K562 (cell line): ENCODE data around the gene OVCA2. TPM values are rescaled to one million over a fixed set of nuclear protein-coding genes. Genes with fewer than 3 reads are reported as not detected.

Experiments used
- ARID1B ChIP-seq: fragments of 450-650 bp; IDR thresholded peaks from 2 replicates; pipeline ENCODE4 v1.6.1; 2016; ENCODE audit warnings: antibody characterized with exemption, mild to moderate bottlenecking, inconsistent platforms
- BRD4 ChIP-seq: fragments of 200-600 bp; sonication (generic); IDR thresholded peaks from 2 replicates; pipeline ENCODE4 v1.6.1; 2017; ENCODE audit warnings: inconsistent platforms
- GTF3C2 ChIP-seq: IDR thresholded peaks from 3 replicates; pipeline ENCODE4 v1.6.1; 2011; ENCODE audit warnings: borderline replicate concordance, mild to moderate bottlenecking, moderate library complexity; ENCODE audit not compliant: insufficient read length; ENCODE audit errors: extremely low read depth
- HBP1 ChIP-seq: fragments of 450-650 bp; formaldehyde crosslinking; IDR thresholded peaks from 2 replicates; pipeline ENCODE4 v1.4.0; 2022; ENCODE audit warnings: missing genetic modification characterization
- L3MBTL2 ChIP-seq: fragments of 450-650 bp; IDR thresholded peaks from 2 replicates; pipeline ENCODE4 v1.6.1; 2016; ENCODE audit warnings: mild to moderate bottlenecking, moderate library complexity
- MCM5 ChIP-seq: fragments of 450-650 bp; IDR thresholded peaks from 2 replicates; pipeline ENCODE4 v1.6.1; 2016; ENCODE audit warnings: low read depth
- MEF2A ChIP-seq: IDR thresholded peaks from 2 replicates; pipeline ENCODE4 v1.6.1; 2011; ENCODE audit warnings: low read depth, mild to moderate bottlenecking, low read length, moderate library complexity; ENCODE audit not compliant: control insufficient read depth
- MEF2D ChIP-seq: conservative IDR thresholded peaks from 2 replicates; pipeline ENCODE4 v1.6.1; 2016; ENCODE audit warnings: low read depth, missing genetic modification characterization, missing compliant biosample characterization
- NFE2 ChIP-seq: IDR thresholded peaks from 2 replicates; pipeline ENCODE4 v1.6.1; 2014; ENCODE audit warnings: antibody characterized with exemption, low read depth
- RB1 ChIP-seq: fragments of 450-650 bp; IDR thresholded peaks from 2 replicates; pipeline ENCODE4 v1.6.1; 2017; ENCODE audit warnings: low read depth, mild to moderate bottlenecking
- SNRNP70 ChIP-seq: fragments of 200-400 bp; formaldehyde crosslinking; optimal IDR thresholded peaks from 2 replicates; pipeline ENCODE3; 2017; ENCODE audit warnings: low read depth, low read length
- TEAD1 ChIP-seq, 2 experiments: fragments of 450-650 bp in 1 of 2; sonication (generic) in 1 of 2; formaldehyde crosslinking; IDR thresholded peaks; 2 replicates each; pipeline versions ENCODE4 v1.4.0 to v1.8.0; 2020 to 2022; ENCODE audit warnings: mild to moderate bottlenecking in 2 of 2, missing genetic modification reagents in 1 of 2
- TFAP4 ChIP-seq: sonication (generic); formaldehyde crosslinking; IDR thresholded peaks from 2 replicates; pipeline ENCODE4 v1.8.0; 2022; ENCODE audit warnings: missing genetic modification reagents, mild to moderate bottlenecking, moderate library complexity, borderline replicate concordance
- TSC22D4 ChIP-seq: fragments of 450-650 bp; IDR thresholded peaks from 2 replicates; pipeline ENCODE4 v1.6.1; 2016; ENCODE audit warnings: missing genetic modification characterization, missing biosample characterization, control low read depth
- ZBTB7A ChIP-seq: IDR thresholded peaks from 2 replicates; pipeline ENCODE4 v1.6.1; 2011; ENCODE audit warnings: low read depth, mild to moderate bottlenecking, low read length, moderate library complexity, borderline replicate concordance; ENCODE audit not compliant: control insufficient read depth
- ZNF354B ChIP-seq: fragments of 250-450 bp; sonication (Bioruptor Pico); IDR thresholded peaks from 2 replicates; pipeline ENCODE4 v1.4.0; 2020
- polyA plus RNA-seq, 8 experiments: library from polyadenylated mRNA; depleted of rRNA in 4 of 8; stranded (reverse) in 5 of 8; unstranded in 3 of 8; fragments of >200 nt; fragmentation: Nextera tagmentation in 2 of 8; fragmentation: Illumina TruSeq in 1 of 8; extraction: Ambion mirVana in 2 of 8; extraction: Trizol in 1 of 8; gene quantifications; 2 replicates each; pipeline versions ENCODE4 v1.2.1 to v1.2.3, GENCODE V29; 2011 to 2014; ENCODE audit warnings: inconsistent platforms in 1 of 8, missing spikeins in 1 of 8
- total RNA-seq, 7 experiments: library from RNA; depleted of rRNA in 6 of 7; stranded (reverse); fragments of >200 nt in 6 of 7; fragmentation: Illumina TruSeq in 2 of 7; extraction: Trizol in 2 of 7; gene quantifications; 2 replicates each; pipeline versions ENCODE4 v1.2.1 to v1.2.3, GENCODE V29; 2011 to 2021; ENCODE audit warnings: low replicate concordance in 1 of 7
- TF ChIP-seq, protein P1 (sequence below): fragments of 200-800 bp; sonication (Bioruptor generic); IDR thresholded peaks from 2 replicates; pipeline ENCODE4 v1.6.1; 2017; ENCODE audit warnings: missing genetic modification characterization, missing compliant biosample characterization
- TF ChIP-seq, protein P2 (sequence below): fragments of 150-350 bp; conservative IDR thresholded peaks from 2 replicates; pipeline ENCODE4 v1.6.1; 2014; ENCODE audit warnings: low read length

The OVCA2 gene
- total and polyA plus RNA-seq, 9 of the 15 experiments (the other 6 are each of a cell fraction or from before 2014, with no cell fraction given): 3.0 to 23.7 (median 14.1) TPM

GRCh38 chr17:2050300-2051060 lies 8.7 kb downstream of the OVCA2 start (continued):
- TF ChIP-seq NFE2 (0 out of 2 replicates have a peak, but pooled peaks have one; percentile 9), MEF2A (no peak), MEF2D (tag) (no peak), ARID1B (no peak), BRD4 (no peak), TFAP4 (CRISPR knock-in tag) (no peak; the same call in 1 of the 2 replicates), TEAD1 (CRISPR knock-in tag; IDR thresholded peaks at IDR 0.05) (no peak), ZNF354B (CRISPR knock-in tag) (no peak), ZBTB7A (peak; percentile 70), GTF3C2 (no peak), MCM5 (no peak), L3MBTL2 (peak; percentile 66), TSC22D4 (tag) (no peak), RB1 (peak; percentile 18; the same call in 1 of the 2 replicates), SNRNP70 (no peak), HBP1 (CRISPR knock-in tag) (no peak)
- TF ChIP-seq, protein P1, sequence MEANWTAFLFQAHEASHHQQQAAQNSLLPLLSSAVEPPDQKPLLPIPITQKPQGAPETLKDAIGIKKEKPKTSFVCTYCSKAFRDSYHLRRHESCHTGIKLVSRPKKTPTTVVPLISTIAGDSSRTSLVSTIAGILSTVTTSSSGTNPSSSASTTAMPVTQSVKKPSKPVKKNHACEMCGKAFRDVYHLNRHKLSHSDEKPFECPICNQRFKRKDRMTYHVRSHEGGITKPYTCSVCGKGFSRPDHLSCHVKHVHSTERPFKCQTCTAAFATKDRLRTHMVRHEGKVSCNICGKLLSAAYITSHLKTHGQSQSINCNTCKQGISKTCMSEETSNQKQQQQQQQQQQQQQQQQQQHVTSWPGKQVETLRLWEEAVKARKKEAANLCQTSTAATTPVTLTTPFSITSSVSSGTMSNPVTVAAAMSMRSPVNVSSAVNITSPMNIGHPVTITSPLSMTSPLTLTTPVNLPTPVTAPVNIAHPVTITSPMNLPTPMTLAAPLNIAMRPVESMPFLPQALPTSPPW: peak; percentile 87
- TF ChIP-seq, protein P2, sequence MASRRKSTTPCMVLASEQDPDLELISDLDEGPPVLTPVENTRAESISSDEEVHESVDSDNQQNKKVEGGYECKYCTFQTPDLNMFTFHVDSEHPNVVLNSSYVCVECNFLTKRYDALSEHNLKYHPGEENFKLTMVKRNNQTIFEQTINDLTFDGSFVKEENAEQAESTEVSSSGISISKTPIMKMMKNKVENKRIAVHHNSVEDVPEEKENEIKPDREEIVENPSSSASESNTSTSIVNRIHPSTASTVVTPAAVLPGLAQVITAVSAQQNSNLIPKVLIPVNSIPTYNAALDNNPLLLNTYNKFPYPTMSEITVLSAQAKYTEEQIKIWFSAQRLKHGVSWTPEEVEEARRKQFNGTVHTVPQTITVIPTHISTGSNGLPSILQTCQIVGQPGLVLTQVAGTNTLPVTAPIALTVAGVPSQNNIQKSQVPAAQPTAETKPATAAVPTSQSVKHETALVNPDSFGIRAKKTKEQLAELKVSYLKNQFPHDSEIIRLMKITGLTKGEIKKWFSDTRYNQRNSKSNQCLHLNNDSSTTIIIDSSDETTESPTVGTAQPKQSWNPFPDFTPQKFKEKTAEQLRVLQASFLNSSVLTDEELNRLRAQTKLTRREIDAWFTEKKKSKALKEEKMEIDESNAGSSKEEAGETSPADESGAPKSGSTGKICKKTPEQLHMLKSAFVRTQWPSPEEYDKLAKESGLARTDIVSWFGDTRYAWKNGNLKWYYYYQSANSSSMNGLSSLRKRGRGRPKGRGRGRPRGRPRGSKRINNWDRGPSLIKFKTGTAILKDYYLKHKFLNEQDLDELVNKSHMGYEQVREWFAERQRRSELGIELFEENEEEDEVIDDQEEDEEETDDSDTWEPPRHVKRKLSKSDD: no peak
